Mucosa of stomach (tissue), 1 donor: ENCODE measurements around the gene MSANTD1.

Source experiments
- H3K27me3 ChIP-seq: one replicate; pipeline ENCODE4 v1.7.0; 2013; ENCODE audit warnings: mild to moderate bottlenecking, low read length; ENCODE audit not compliant: control insufficient read depth, insufficient read depth
- H3K36me3 ChIP-seq: one replicate; pipeline ENCODE4 v1.7.0; 2013; ENCODE audit warnings: low read length; ENCODE audit not compliant: control insufficient read depth, insufficient read depth
- H3K4me1 ChIP-seq: one replicate; pipeline ENCODE4 v1.7.0; 2013; ENCODE audit warnings: mild to moderate bottlenecking, low read length; ENCODE audit not compliant: control insufficient read depth, insufficient read depth
- H3K4me3 ChIP-seq: one replicate; pipeline ENCODE4 v1.7.0; 2013; ENCODE audit warnings: low read length
- H3K9ac ChIP-seq: one replicate; pipeline ENCODE4 v1.7.0; 2013; ENCODE audit warnings: mild to moderate bottlenecking, low read length, moderate library complexity
- H3K9me3 ChIP-seq: one replicate; pipeline ENCODE4 v1.7.0; 2013; ENCODE audit warnings: mild to moderate bottlenecking, low read length, moderate library complexity; ENCODE audit not compliant: control insufficient read depth
- donor health status: Pancreatic carcinoma.

Gene MSANTD1

GRCh38 chr4:3228881-3229280, 20.1 kb upstream of the MSANTD1 start:
- H3K9me3 ChIP-seq: no peaks in the 10 kb centered on the region
- peaks cover 14% of the 10 kb centered on the region for H3K36me3 ChIP-seq
- H3K27me3 ChIP-seq: no peaks in the 10 kb centered on the region
- H3K4me1 ChIP-seq: no peaks in the 10 kb centered on the region
- H3K9ac ChIP-seq: no peak overlapping the region
- H3K4me3 ChIP-seq: no peak overlapping the region

GRCh38 chr4:3229328-3229727, 19.6 kb upstream of the MSANTD1 start:
- H3K9ac ChIP-seq: no peak overlapping the region
- no peak overlapping the region for H3K4me3 ChIP-seq
- peaks cover 13% of the 10 kb centered on the region for H3K36me3 ChIP-seq
- no peaks in the 10 kb centered on the region for H3K4me1 ChIP-seq
- no peaks in the 10 kb centered on the region for H3K9me3 ChIP-seq
- H3K27me3 ChIP-seq: no peaks in the 10 kb centered on the region

- H3K4me3 ChIP-seq: no peak overlapping the region
- peaks cover 13% of the 10 kb centered on the region for H3K36me3 ChIP-seq
- no peak overlapping the region for H3K9ac ChIP-seq
- no peaks in the 10 kb centered on the region for H3K9me3 ChIP-seq
- H3K4me1 ChIP-seq: no peaks in the 10 kb centered on the region
- no peaks in the 10 kb centered on the region for H3K27me3 ChIP-seq
Measured at GRCh38 chr4:3229964-3230363, 19.0 kb upstream of the MSANTD1 start.

- Histone ChIP-seq H3K36me3 (peaks cover 17% of the 10 kb centered on the region), H3K27me3 (no peaks in the 10 kb centered on the region), H3K4me1 (no peaks in the 10 kb centered on the region), H3K9ac (no peak overlapping the region), H3K9me3 (no peaks in the 10 kb centered on the region), H3K4me3 (no peak overlapping the region)
Measured at GRCh38 chr4:3231471-3231870, 17.5 kb upstream of the MSANTD1 start.

GRCh38 chr4:3232001-3232400, 17.0 kb upstream of the MSANTD1 start:
- Histone ChIP-seq H3K27me3 (no peaks in the 10 kb centered on the region), H3K36me3 (peaks cover 17% of the 10 kb centered on the region), H3K4me1 (no peaks in the 10 kb centered on the region), H3K4me3 (no peak overlapping the region), H3K9me3 (no peaks in the 10 kb centered on the region), H3K9ac (no peak overlapping the region)

GRCh38 chr4:3232871-3233271, 16.1 kb upstream of the MSANTD1 start:
- Histone ChIP-seq H3K9ac (no peak overlapping the region), H3K27me3 (no peaks in the 10 kb centered on the region), H3K9me3 (no peaks in the 10 kb centered on the region), H3K36me3 (peaks cover 17% of the 10 kb centered on the region), H3K4me1 (no peaks in the 10 kb centered on the region), H3K4me3 (no peak overlapping the region)

- Histone ChIP-seq H3K4me1 (no peaks in the 10 kb centered on the region), H3K27me3 (no peaks in the 10 kb centered on the region), H3K36me3 (peaks cover 17% of the 10 kb centered on the region), H3K9ac (no peak overlapping the region), H3K9me3 (no peaks in the 10 kb centered on the region), H3K4me3 (no peak overlapping the region)
Measured at GRCh38 chr4:3233391-3234071, 15.4 kb upstream of the MSANTD1 start.

GRCh38 chr4:3234171-3235029, 14.6 kb upstream of the MSANTD1 start:
- no peaks in the 10 kb centered on the region for H3K27me3 ChIP-seq
- H3K9ac ChIP-seq: no peak overlapping the region
- H3K4me1 ChIP-seq: no peaks in the 10 kb centered on the region
- H3K4me3 ChIP-seq: no peak overlapping the region
- no peaks in the 10 kb centered on the region for H3K9me3 ChIP-seq
- peaks cover 11% of the 10 kb centered on the region for H3K36me3 ChIP-seq

GRCh38 chr4:3235030-3235345, 14.0 kb upstream of the MSANTD1 start:
- Histone ChIP-seq H3K9me3 (no peaks in the 10 kb centered on the region), H3K4me1 (no peaks in the 10 kb centered on the region), H3K4me3 (no peak overlapping the region), H3K9ac (no peak overlapping the region), H3K27me3 (no peaks in the 10 kb centered on the region), H3K36me3 (peaks cover 10% of the 10 kb centered on the region)

- Histone ChIP-seq H3K9ac (no peak overlapping the region), H3K36me3 (peaks cover 10% of the 10 kb centered on the region), H3K9me3 (no peaks in the 10 kb centered on the region), H3K4me1 (no peaks in the 10 kb centered on the region), H3K4me3 (no peak overlapping the region), H3K27me3 (no peaks in the 10 kb centered on the region)
Measured at GRCh38 chr4:3235581-3235980, 13.4 kb upstream of the MSANTD1 start.

GRCh38 chr4:3236326-3236878, 12.6 kb upstream of the MSANTD1 start:
- H3K9me3 ChIP-seq: no peaks in the 10 kb centered on the region
- no peak overlapping the region for H3K9ac ChIP-seq
- no peaks in the 10 kb centered on the region for H3K4me1 ChIP-seq
- H3K36me3 ChIP-seq: peaks cover 10% of the 10 kb centered on the region
- H3K4me3 ChIP-seq: no peak overlapping the region
- H3K27me3 ChIP-seq: no peaks in the 10 kb centered on the region

GRCh38 chr4:3237266-3237665, 11.7 kb upstream of the MSANTD1 start:
- Histone ChIP-seq H3K36me3 (peaks cover 10% of the 10 kb centered on the region), H3K9ac (no peak overlapping the region), H3K4me1 (no peaks in the 10 kb centered on the region), H3K9me3 (no peaks in the 10 kb centered on the region), H3K27me3 (no peaks in the 10 kb centered on the region), H3K4me3 (no peak overlapping the region)
